Muscle of leg (tissue), 11 donors: ENCODE results near the gene G6PD. TPM values are rescaled to one million over a fixed set of nuclear protein-coding genes. Genes with fewer than 3 reads are reported as not detected.

Experiments used
- DNase-seq: peaks from one replicate; pipeline ENCODE4 v3.0.0; 2013
- H3K27ac ChIP-seq: one replicate; pipeline ENCODE4 v1.5.1; 2013; ENCODE audit warnings: mild to moderate bottlenecking, low read length, control low read depth
- H3K27me3 ChIP-seq: one replicate; pipeline ENCODE4 v1.6.1; 2013; ENCODE audit warnings: low read length; ENCODE audit not compliant: control insufficient read depth, insufficient read depth
- H3K36me3 ChIP-seq: one replicate; pipeline ENCODE4 v1.6.1; 2013; ENCODE audit warnings: low read length; ENCODE audit not compliant: control insufficient read depth, insufficient read depth
- H3K4me1 ChIP-seq: one replicate; pipeline ENCODE4 v1.6.1; 2013; ENCODE audit warnings: low read length; ENCODE audit not compliant: control insufficient read depth, insufficient read depth
- H3K4me3 ChIP-seq: one replicate; pipeline ENCODE4 v1.5.1; 2013; ENCODE audit warnings: low read length, control low read depth
- H3K9me3 ChIP-seq: replicated peaks from 2 replicates; pipeline ENCODE4 v1.6.1; 2013; ENCODE audit warnings: low read depth, low read length; ENCODE audit not compliant: control insufficient read depth
- WGBS: methylation state at CpG from one replicate; pipeline ENCODE4 v1.1.5; 2013; ENCODE audit warnings: missing lambda C conversion rate; ENCODE audit not compliant: insufficient coverage; 5-methylcytosine and 5-hydroxymethylcytosine counted together
- polyA plus RNA-seq, 8 donors: library from polyadenylated mRNA; unstranded; fragments of 120-200 nt; gene quantifications; one replicate each; pipeline versions ENCODE4 v1.2.1 to v1.2.3, GENCODE V29; 2013; ENCODE audit warnings: inconsistent platforms in 1 of 8, low replicate concordance in 1 of 8; ENCODE audit not compliant: insufficient read length in 8 of 8, insufficient read depth in 1 of 8
- total RNA-seq: library from RNA; stranded (reverse); fragments of 120-200 nt; gene quantifications from one replicate; pipeline ENCODE4 v1.2.4, GENCODE V29; 2013

G6PD gene
- total and polyA plus RNA-seq, 9 donors: 5.8 to 19.4 (median 13.5) TPM

GRCh38 chrX:154515966-154516655 is 30.5 kb downstream of the G6PD start, which contains the start of gene FAM3A:
TSS of gene FAM3A (minus strand) at chrX:154516232. CDS start at chrX:154515772, 460 bp downstream.
- peak; percentile 95 for DNase-seq
- Histone ChIP-seq H3K9me3 (no peaks in the 10 kb centered on the region), H3K36me3 (peaks cover 5% of the 10 kb centered on the region), H3K4me3 (peak within 1 kb of the TSS; percentile 67), H3K27me3 (no peaks in the 10 kb centered on the region), H3K4me1 (peaks cover 23% of the 10 kb centered on the region), H3K27ac (peak within 1 kb of the TSS; percentile 95)
- 33% methylated on average over 54 of the region's 59 CpGs for WGBS

- Histone ChIP-seq H3K4me1 (peaks cover 23% of the 10 kb centered on the region), H3K36me3 (peaks cover 6% of the 10 kb centered on the region), H3K4me3 (peak overlapping the region; percentile 67), H3K27me3 (no peaks in the 10 kb centered on the region), H3K27ac (peak overlapping the region; percentile 94), H3K9me3 (no peaks in the 10 kb centered on the region)
- peak; percentile 55 for DNase-seq
- 43% methylated on average over 24 of the region's 34 CpGs for WGBS
Measured at GRCh38 chrX:154515090-154515965, 31.3 kb downstream of the G6PD start.

GRCh38 chrX:154513716-154514115 is 32.9 kb downstream of the G6PD start:
- Histone ChIP-seq H3K36me3 (peaks cover 6% of the 10 kb centered on the region), H3K27ac (no peak overlapping the region), H3K4me3 (no peak overlapping the region), H3K27me3 (no peaks in the 10 kb centered on the region), H3K4me1 (peaks cover 23% of the 10 kb centered on the region), H3K9me3 (no peaks in the 10 kb centered on the region)
- 80% methylated on average over 2 of the region's 2 CpGs for WGBS
- no peak for DNase-seq

GRCh38 chrX:154512879-154513553 is 33.6 kb downstream of the G6PD start:
- DNase-seq: no peak
- no peaks in the 10 kb centered on the region for H3K9me3 ChIP-seq
- no peaks in the 10 kb centered on the region for H3K27me3 ChIP-seq
- H3K36me3 ChIP-seq: peaks cover 6% of the 10 kb centered on the region
- no peak overlapping the region for H3K4me3 ChIP-seq
- no peak overlapping the region for H3K27ac ChIP-seq
- 93% methylated on average over 9 of the region's 16 CpGs for WGBS
- H3K4me1 ChIP-seq: peaks cover 22% of the 10 kb centered on the region

GRCh38 chrX:154511761-154512160 is 34.9 kb downstream of the G6PD start:
- Histone ChIP-seq H3K27me3 (no peaks in the 10 kb centered on the region), H3K27ac (no peak overlapping the region), H3K36me3 (peaks cover 18% of the 10 kb centered on the region), H3K4me1 (peaks cover 10% of the 10 kb centered on the region), H3K4me3 (no peak overlapping the region), H3K9me3 (no peaks in the 10 kb centered on the region)
- WGBS: 63% methylated on average over 3 of the region's 12 CpGs
- DNase-seq: no peak

GRCh38 chrX:154509455-154509854 is 37.2 kb downstream of the G6PD start:
- Histone ChIP-seq H3K4me3 (no peak overlapping the region), H3K9me3 (no peaks in the 10 kb centered on the region), H3K27me3 (no peaks in the 10 kb centered on the region), H3K36me3 (peaks cover 30% of the 10 kb centered on the region), H3K27ac (no peak overlapping the region), H3K4me1 (no peaks in the 10 kb centered on the region)
- WGBS: no CpG with 5 or more reads among the region's 5 CpGs
- DNase-seq: no peak

GRCh38 chrX:154508384-154508745 is 38.3 kb downstream of the G6PD start:
- no peak for DNase-seq
- no peak overlapping the region for H3K27ac ChIP-seq
- 91% methylated on average over 9 of the region's 13 CpGs for WGBS
- H3K4me3 ChIP-seq: no peak overlapping the region
- H3K36me3 ChIP-seq: peaks cover 30% of the 10 kb centered on the region
- no peaks in the 10 kb centered on the region for H3K27me3 ChIP-seq
- H3K9me3 ChIP-seq: no peaks in the 10 kb centered on the region
- no peaks in the 10 kb centered on the region for H3K4me1 ChIP-seq

- H3K9me3 ChIP-seq: no peaks in the 10 kb centered on the region
- H3K4me3 ChIP-seq: no peak overlapping the region
- 75% methylated on average over 12 of the region's 24 CpGs for WGBS
- no peak for DNase-seq
- H3K4me1 ChIP-seq: no peaks in the 10 kb centered on the region
- H3K27me3 ChIP-seq: no peaks in the 10 kb centered on the region
- H3K27ac ChIP-seq: no peak overlapping the region
- peaks cover 30% of the 10 kb centered on the region for H3K36me3 ChIP-seq
Measured at GRCh38 chrX:154507673-154508383, 38.8 kb downstream of the G6PD start.

- no peaks in the 10 kb centered on the region for H3K4me1 ChIP-seq
- whole genome bisulfite sequencing: 91% methylated on average over 27 of the region's 37 CpGs
Measured at GRCh38 chrX:154506483-154507332, 39.9 kb downstream of the G6PD start.

More at GRCh38 chrX:154506483-154507332, 39.9 kb downstream of the G6PD start:
- DNase-seq: no peak
- no peaks in the 10 kb centered on the region for H3K27me3 ChIP-seq
- no peak overlapping the region for H3K27ac ChIP-seq
- no peak overlapping the region for H3K4me3 ChIP-seq
- H3K36me3 ChIP-seq: peaks cover 30% of the 10 kb centered on the region
- H3K9me3 ChIP-seq: no peaks in the 10 kb centered on the region
